Endodermal cell (in vitro differentiated cells): ENCODE results near the gene SREBF1. TPM values are rescaled to one million over a fixed set of nuclear protein-coding genes. Genes with fewer than 3 reads are reported as not detected.

Source experiments
- DNase-seq: peaks from one replicate; pipeline ENCODE4 v3.0.0-alpha.2; 2017
- H3K27ac ChIP-seq: 2 replicates; pipeline ENCODE4 v1.5.1; 2013; ENCODE audit warnings: mild to moderate bottlenecking, low read depth, low read length, moderate library complexity
- H3K27me3 ChIP-seq: 2 replicates; pipeline ENCODE4 v1.6.1; 2013; ENCODE audit warnings: mild to moderate bottlenecking, low read length, moderate library complexity; ENCODE audit not compliant: insufficient read depth, control insufficient read depth, poor library complexity, severe bottlenecking
- H3K36me3 ChIP-seq: 2 replicates; pipeline ENCODE4 v1.7.0; 2013; ENCODE audit warnings: mild to moderate bottlenecking, low read length, moderate library complexity; ENCODE audit not compliant: control insufficient read depth, insufficient read depth
- H3K4me1 ChIP-seq: one replicate; pipeline ENCODE4 v1.7.0; 2013; ENCODE audit warnings: low read length; ENCODE audit not compliant: control insufficient read depth, insufficient read depth
- H3K4me3 ChIP-seq: 2 replicates; pipeline ENCODE4 v1.5.1; 2013; ENCODE audit warnings: mild to moderate bottlenecking, low read length, moderate library complexity
- H3K9ac ChIP-seq: 2 replicates; pipeline ENCODE4 v1.6.1; 2013; ENCODE audit warnings: mild to moderate bottlenecking, low read length, moderate library complexity; ENCODE audit not compliant: poor library complexity, severe bottlenecking; ENCODE audit errors: extremely low read depth
- H3K9me3 ChIP-seq: 2 replicates; pipeline ENCODE4 v1.6.1; 2013; ENCODE audit warnings: mild to moderate bottlenecking, low read length, moderate library complexity; ENCODE audit not compliant: control insufficient read depth
- H3K27ac Mint-ChIP-seq: 2 replicates; pipeline ENCODE4 v1.8.0; 2020; ENCODE audit warnings: mixed read lengths
- H3K27me3 Mint-ChIP-seq: 2 replicates; pipeline ENCODE4 v1.8.0; 2021; ENCODE audit warnings: mild to moderate bottlenecking, mixed read lengths; ENCODE audit not compliant: insufficient read depth
- H3K36me3 Mint-ChIP-seq: 2 replicates; pipeline ENCODE4 v1.8.0; 2020; ENCODE audit warnings: low read depth, mixed read lengths
- H3K4me1 Mint-ChIP-seq: 2 replicates; pipeline ENCODE4 v1.8.0; 2020; ENCODE audit warnings: mixed read lengths
- H3K4me3 Mint-ChIP-seq: 2 replicates; pipeline ENCODE4 v1.8.0; 2020; ENCODE audit warnings: mild to moderate bottlenecking, moderate library complexity, mixed read lengths
- H3K9me3 Mint-ChIP-seq: 2 replicates; pipeline ENCODE4 v1.8.0; 2020; ENCODE audit warnings: mild to moderate bottlenecking, mixed read lengths
- CTCF ChIP-seq: fragments of 200-600 bp; sonication (generic); conservative IDR thresholded peaks from 2 replicates; pipeline ENCODE4 v1.5.0; 2021; ENCODE audit warnings: antibody characterized with exemption, mild to moderate bottlenecking
- WGBS, 2 experiments: methylation state at CpG; one replicate each; pipeline versions ENCODE4 v1.1.5 to v1.1.7; 2013; ENCODE audit warnings: missing lambda C conversion rate in 2 of 2, mixed read lengths in 1 of 2; ENCODE audit not compliant: insufficient coverage in 1 of 2, insufficient read length in 1 of 2; 5-methylcytosine and 5-hydroxymethylcytosine counted together
- total RNA-seq, 2 donors: library from RNA; stranded (reverse); fragmentation: NEBNext Ultra II Directional in 1 of 2; extraction: Animal tissue kit (Norgen Biotek cat#: 25700) in 1 of 2; gene quantifications; 2 replicates in 1 of 2; 3 replicates in 1 of 2; pipeline ENCODE4 v1.2.1, GENCODE V29; 2021

Gene SREBF1
- total RNA-seq, 2 donors from 2014 or later, result 39.0 to 58.2 TPM

- H3K27ac Mint-ChIP-seq, result no peak overlapping the region
Observed at GRCh38 chr17:17842111-17842876, 5.5 kb upstream of the SREBF1 start.

GRCh38 chr17:17841601-17842025, 4.8 kb upstream of the SREBF1 start:
- Histone ChIP-seq H3K27ac (no peak overlapping the region), H3K36me3 (no peaks in the 10 kb centered on the region), H3K9me3 (no peaks in the 10 kb centered on the region), H3K27me3 (no peaks in the 10 kb centered on the region), H3K4me1 (peaks cover 8% of the 10 kb centered on the region), H3K9ac (no peak overlapping the region), H3K4me3 (no peak overlapping the region)
- no peaks in the 10 kb centered on the region for H3K9me3 Mint-ChIP-seq
- WGBS, 2 experiments, result 94% methylated on average over 1 of the region's 1 CpG; no CpG with 5 or more reads in 1 of the 2 experiments
- H3K27ac Mint-ChIP-seq, result no peak overlapping the region
- TF ChIP-seq CTCF, result no peak
- H3K4me3 Mint-ChIP-seq, result no peak overlapping the region
- DNase-seq, result peak; percentile 73
- H3K4me1 Mint-ChIP-seq, result peaks cover 33% of the 10 kb centered on the region
- H3K27me3 Mint-ChIP-seq, result no peaks in the 10 kb centered on the region
- no peaks in the 10 kb centered on the region for H3K36me3 Mint-ChIP-seq

More at GRCh38 chr17:17842111-17842876, 5.5 kb upstream of the SREBF1 start:
- no peaks in the 10 kb centered on the region for H3K9me3 ChIP-seq
- Mint-ChIP-seq H3K9me3 (no peaks in the 10 kb centered on the region), H3K36me3 (no peaks in the 10 kb centered on the region), H3K4me1 (peaks cover 30% of the 10 kb centered on the region), H3K27me3 (no peaks in the 10 kb centered on the region), H3K4me3 (no peak overlapping the region)
- peak; percentile 59 for DNase-seq
- H3K27me3 ChIP-seq, result no peaks in the 10 kb centered on the region
- 84 to 92% methylated on average over 5 to 9 of the region's 9 CpGs for WGBS, 2 experiments
- H3K27ac ChIP-seq, result no peak overlapping the region
- TF ChIP-seq CTCF, result no peak
- H3K4me1 ChIP-seq, result peaks cover 6% of the 10 kb centered on the region
- no peak overlapping the region for H3K4me3 ChIP-seq
- no peak overlapping the region for H3K9ac ChIP-seq
- no peaks in the 10 kb centered on the region for H3K36me3 ChIP-seq

GRCh38 chr17:17840751-17841591, 4.2 kb upstream of the SREBF1 start:
- Mint-ChIP-seq H3K36me3 (no peaks in the 10 kb centered on the region), H3K4me3 (peak overlapping the region; percentile 53), H3K9me3 (no peaks in the 10 kb centered on the region), H3K27me3 (no peaks in the 10 kb centered on the region), H3K27ac (peak overlapping the region; percentile 89), H3K4me1 (peaks cover 34% of the 10 kb centered on the region)
- no peak overlapping the region for H3K4me3 ChIP-seq
- no peak for TF ChIP-seq CTCF
- H3K27ac ChIP-seq, result peak overlapping the region; percentile 81
- no peak overlapping the region for H3K9ac ChIP-seq
- no peaks in the 10 kb centered on the region for H3K9me3 ChIP-seq
- no peaks in the 10 kb centered on the region for H3K27me3 ChIP-seq
- 80 to 86% methylated on average over 4 to 7 of the region's 7 CpGs for WGBS, 2 experiments
- H3K4me1 ChIP-seq, result peaks cover 8% of the 10 kb centered on the region
- DNase-seq, result peak; percentile 67
- no peaks in the 10 kb centered on the region for H3K36me3 ChIP-seq
